GM12873 (cell line): ENCODE data around the gene ZSWIM8.
A peak's percentile ranks its signal among the peaks of the same experiment; 100 is the strongest.

Experiments
- CTCF ChIP-seq: IDR thresholded peaks from 2 replicates; pipeline ENCODE4 v1.5.1; 2012; ENCODE audit warnings: low read depth, mild to moderate bottlenecking, moderate library complexity, low read length, control low read depth; ENCODE audit not compliant: insufficient read depth; ENCODE audit errors: missing control alignments

Gene ZSWIM8

DNA sequence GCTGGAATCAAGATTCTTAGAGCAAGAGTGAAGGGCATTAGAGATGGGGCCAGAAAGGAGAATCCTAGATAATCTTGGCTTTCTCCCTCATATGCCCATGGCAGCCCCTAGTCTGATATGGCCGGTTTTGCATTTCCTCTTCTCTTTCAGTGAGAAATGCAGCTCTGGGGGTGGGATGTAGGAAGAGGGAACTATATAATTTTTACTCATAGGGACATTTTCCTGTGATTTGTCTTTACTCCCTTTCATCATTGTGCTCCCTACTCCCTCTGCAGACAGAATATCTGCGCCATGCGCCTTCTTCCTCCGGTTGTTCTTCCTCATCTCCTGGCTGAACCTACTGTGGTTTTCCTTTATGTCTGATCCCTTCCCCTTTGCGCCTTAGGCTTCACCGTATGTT, 20.3 kb upstream of the ZSWIM8 start:
- TF ChIP-seq CTCF, result no peak

DNA sequence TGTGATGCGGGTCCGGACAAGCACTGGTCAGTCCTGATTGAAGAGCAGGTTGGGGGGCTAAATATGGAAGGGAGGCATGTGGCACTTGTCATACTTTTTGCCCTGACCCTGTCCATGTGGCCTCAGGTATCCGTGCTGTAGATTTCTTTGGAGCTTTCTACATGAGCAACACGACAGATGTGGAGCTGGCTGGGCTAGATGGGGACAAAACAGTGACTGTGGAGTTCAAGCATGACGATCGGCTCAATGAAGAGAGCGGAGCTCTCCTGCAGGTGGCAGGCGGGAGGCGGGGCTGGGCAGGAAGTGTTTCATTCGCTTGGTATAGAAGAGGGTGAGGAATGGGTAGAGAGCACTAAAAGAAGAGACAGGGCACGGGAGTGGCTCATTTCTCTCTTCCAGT, 16.5 kb upstream of the ZSWIM8 start:
- TF ChIP-seq CTCF, result peak; percentile 45

DNA sequence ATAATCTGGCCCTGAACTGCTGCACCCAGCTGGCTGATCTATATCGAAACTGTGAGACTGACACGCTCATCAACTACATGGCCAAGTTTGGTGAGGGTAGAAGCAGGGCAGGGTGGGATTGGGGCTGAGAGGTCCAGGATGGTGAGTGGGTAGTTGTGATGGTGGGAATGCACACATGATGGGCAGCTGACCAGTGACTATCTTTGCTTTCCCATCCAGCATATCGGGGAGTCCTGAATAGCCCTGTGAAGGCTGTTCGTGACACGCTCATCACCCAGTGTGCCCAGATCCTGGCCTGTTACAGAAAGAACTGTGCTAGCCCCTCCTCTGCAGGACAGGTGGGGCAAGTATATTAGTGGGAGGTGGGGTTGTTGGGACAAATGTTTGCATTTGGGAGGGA, 16.0 kb upstream of the ZSWIM8 start:
- TF ChIP-seq CTCF, result no peak

- TF ChIP-seq CTCF, result peak; percentile 10
Observed at GRCh38 chr10:73771722-73772280, 13.6 kb upstream of the ZSWIM8 start.

GRCh38 chr10:73772281-73773151, 12.9 kb upstream of the ZSWIM8 start:
- TF ChIP-seq CTCF, result peak; percentile 17

DNA sequence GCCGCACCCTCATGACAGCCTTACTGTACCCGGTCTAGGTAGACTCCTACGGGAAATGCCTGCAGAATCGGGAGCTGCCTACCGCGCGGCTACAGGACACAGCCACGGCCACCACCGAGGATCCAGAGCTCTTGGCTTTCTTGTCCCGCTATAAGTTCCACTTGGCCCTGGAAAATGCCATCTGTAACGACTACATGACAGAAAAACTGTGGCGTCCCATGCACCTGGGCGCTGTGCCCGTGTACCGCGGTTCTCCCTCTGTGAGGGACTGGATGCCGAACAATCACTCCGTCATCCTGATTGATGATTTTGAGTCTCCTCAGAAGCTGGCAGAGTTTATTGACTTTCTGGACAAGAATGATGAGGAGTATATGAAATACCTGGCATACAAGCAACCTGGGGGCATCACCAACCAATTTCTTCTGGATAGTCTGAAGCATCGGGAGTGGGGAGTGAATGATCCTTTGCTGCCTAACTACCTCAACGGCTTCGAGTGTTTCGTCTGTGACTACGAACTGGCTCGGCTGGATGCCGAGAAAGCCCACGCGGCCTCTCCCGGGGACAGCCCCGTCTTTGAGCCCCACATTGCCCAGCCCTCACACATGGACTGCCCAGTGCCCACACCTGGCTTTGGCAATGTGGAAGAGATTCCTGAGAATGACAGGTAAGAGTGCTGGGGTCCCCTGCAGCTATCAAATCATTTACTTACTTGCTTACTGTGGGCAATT, 12.1 kb upstream of the ZSWIM8 start:
- TF ChIP-seq CTCF, result no peak

GRCh38 chr10:73774637-73775036, 10.8 kb upstream of the ZSWIM8 start:
- TF ChIP-seq CTCF, result no peak
